ENCODE measurements around the gene OSBP2.

DNA sequence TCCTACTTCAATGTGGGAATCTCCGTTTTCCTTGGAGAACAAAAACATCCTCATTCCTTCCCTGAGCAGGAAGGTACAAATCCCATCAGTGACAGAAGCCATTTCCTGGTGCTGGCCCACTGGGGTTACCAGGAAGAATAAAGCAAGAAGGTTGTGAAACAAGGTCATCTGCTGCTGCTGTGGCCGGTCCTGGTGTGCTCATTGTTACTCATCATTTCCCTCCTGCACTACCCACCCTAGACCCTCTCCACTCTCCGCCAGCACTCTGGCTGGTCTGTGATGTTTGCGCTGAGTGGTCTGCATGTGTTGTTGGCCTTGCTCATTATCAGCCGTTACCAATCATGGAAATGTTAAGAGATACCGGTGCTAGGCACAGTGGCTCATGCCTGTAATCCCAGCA, 37.0 kb downstream of the OSBP2 start:
- TF ChIP-seq, protein P1, sequence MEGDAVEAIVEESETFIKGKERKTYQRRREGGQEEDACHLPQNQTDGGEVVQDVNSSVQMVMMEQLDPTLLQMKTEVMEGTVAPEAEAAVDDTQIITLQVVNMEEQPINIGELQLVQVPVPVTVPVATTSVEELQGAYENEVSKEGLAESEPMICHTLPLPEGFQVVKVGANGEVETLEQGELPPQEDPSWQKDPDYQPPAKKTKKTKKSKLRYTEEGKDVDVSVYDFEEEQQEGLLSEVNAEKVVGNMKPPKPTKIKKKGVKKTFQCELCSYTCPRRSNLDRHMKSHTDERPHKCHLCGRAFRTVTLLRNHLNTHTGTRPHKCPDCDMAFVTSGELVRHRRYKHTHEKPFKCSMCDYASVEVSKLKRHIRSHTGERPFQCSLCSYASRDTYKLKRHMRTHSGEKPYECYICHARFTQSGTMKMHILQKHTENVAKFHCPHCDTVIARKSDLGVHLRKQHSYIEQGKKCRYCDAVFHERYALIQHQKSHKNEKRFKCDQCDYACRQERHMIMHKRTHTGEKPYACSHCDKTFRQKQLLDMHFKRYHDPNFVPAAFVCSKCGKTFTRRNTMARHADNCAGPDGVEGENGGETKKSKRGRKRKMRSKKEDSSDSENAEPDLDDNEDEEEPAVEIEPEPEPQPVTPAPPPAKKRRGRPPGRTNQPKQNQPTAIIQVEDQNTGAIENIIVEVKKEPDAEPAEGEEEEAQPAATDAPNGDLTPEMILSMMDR (IDR thresholded peaks at IDR 0.05) = no peak
- TF ChIP-seq POLR2A (IDR thresholded peaks at IDR 0.05) (no peak), POLR2AphosphoS5 (IDR thresholded peaks at IDR 0.05) (no peak), EP300 (IDR thresholded peaks at IDR 0.05) (no peak)
